H1 (cell line): ENCODE measurements around the gene NABP1. TPM values are rescaled to one million over a fixed set of nuclear protein-coding genes. Genes with fewer than 3 reads are reported as not detected.

Experiments
- CTCF ChIA-PET: fragments of 300-600 bp; sonication (Branson Sonifier 250); formaldehyde crosslinking; loops from one replicate; lab custom pipeline; 2021; ENCODE audit not compliant: partially characterized antibody; lab: Charles Lee
- POLR2A ChIA-PET: fragments of 300-600 bp; sonication (Branson Sonifier 250); formaldehyde crosslinking; loops from one replicate; lab custom pipeline; 2021; ENCODE audit warnings: inconsistent platforms; ENCODE audit not compliant: partially characterized antibody; lab: Charles Lee
- DNase-seq, 2 experiments: peaks; one replicate each; pipeline versions ENCODE4 v3.0.0 to v3.0.0-alpha.2; 2010 to 2022; ENCODE audit warnings: low spot score in 2 of 2, low read depth in 1 of 2, mixed read lengths in 1 of 2
- FAIRE-seq: peaks from 2 replicates; lab custom pipeline; 2011; peaks lifted over from hg19 to GRCh38; lab: Jason Lieb, UNC
- H2AFZ ChIP-seq: 2 replicates; pipeline ENCODE4 v1.8.1; 2012; ENCODE audit warnings: low read length, inconsistent platforms
- H2AK5ac ChIP-seq: 2 replicates; pipeline ENCODE4 v1.6.1; 2013; ENCODE audit warnings: low read depth, low read length
- H2BK120ac ChIP-seq: replicated peaks from 2 replicates; pipeline ENCODE3; 2013; ENCODE audit warnings: low read depth, low read length, inconsistent platforms
- H2BK12ac ChIP-seq: 2 replicates; pipeline ENCODE4 v1.6.1; 2013; ENCODE audit warnings: low read depth, low read length
- H2BK15ac ChIP-seq: 2 replicates; pipeline ENCODE4 v1.6.1; 2013; ENCODE audit warnings: low read length
- H2BK20ac ChIP-seq: 2 replicates; pipeline ENCODE4 v1.6.1; 2013; ENCODE audit warnings: low read length
- H2BK5ac ChIP-seq: 2 replicates; pipeline ENCODE4 v1.6.1; 2013; ENCODE audit warnings: low read depth, low read length
- H3K14ac ChIP-seq: 2 replicates; pipeline ENCODE4 v1.6.1; 2013; ENCODE audit warnings: inconsistent platforms; ENCODE audit not compliant: insufficient read length
- H3K18ac ChIP-seq: 2 replicates; pipeline ENCODE4 v1.6.1; 2013; ENCODE audit warnings: low read length; ENCODE audit errors: extremely low read depth
- H3K23ac ChIP-seq: 2 replicates; pipeline ENCODE4 v1.6.1; 2013; ENCODE audit warnings: inconsistent platforms; ENCODE audit not compliant: insufficient read length
- H3K23me2 ChIP-seq: 2 replicates; pipeline ENCODE4 v1.6.1; 2013; ENCODE audit warnings: low read depth, low read length
- H3K27ac ChIP-seq: 2 replicates; pipeline ENCODE4 v1.6.1; 2011; ENCODE audit warnings: low read depth, low read length, inconsistent platforms
- H3K27me3 ChIP-seq, 4 experiments: replicated peaks in 1 of 4; 1 replicate in 1 of 4; 2 replicates in 3 of 4; pipeline versions ENCODE4 v1.6.1 to v1.8.1; 2011 to 2013; ENCODE audit warnings: low read length in 3 of 4, mild to moderate bottlenecking in 3 of 4, inconsistent platforms in 2 of 4, mixed read lengths in 2 of 4, moderate library complexity in 1 of 4; ENCODE audit not compliant: control insufficient read depth in 3 of 4, insufficient read depth in 3 of 4; ENCODE audit errors: extremely low read depth in 1 of 4
- H3K36me3 ChIP-seq, 4 experiments: 2 replicates each; pipeline versions ENCODE4 v1.6.1 to v1.8.1; 2011 to 2013; ENCODE audit warnings: mild to moderate bottlenecking in 4 of 4, low read length in 3 of 4, moderate library complexity in 2 of 4, control low read depth in 1 of 4, inconsistent platforms in 1 of 4; ENCODE audit not compliant: insufficient read depth in 4 of 4, control insufficient read depth in 2 of 4
- H3K4ac ChIP-seq: replicated peaks from 2 replicates; pipeline ENCODE3; 2013; ENCODE audit warnings: low read length, low read depth, mixed read lengths, inconsistent platforms; ENCODE audit not compliant: insufficient read length
- H3K4me1 ChIP-seq, 4 experiments: replicated peaks in 1 of 4; 1 replicate in 1 of 4; 2 replicates in 3 of 4; pipeline versions ENCODE4 v1.6.1 to v1.8.1; 2011 to 2013; ENCODE audit warnings: low read length in 3 of 4, inconsistent platforms in 2 of 4, mixed read lengths in 1 of 4; ENCODE audit not compliant: insufficient read depth in 4 of 4, control insufficient read depth in 3 of 4
- H3K4me2 ChIP-seq, 2 experiments: 2 replicates each; pipeline versions ENCODE4 v1.6.1 to v1.8.1; 2011 to 2013; ENCODE audit warnings: low read depth in 2 of 2, low read length in 2 of 2, control low read depth in 1 of 2, inconsistent platforms in 1 of 2, mild to moderate bottlenecking in 1 of 2; ENCODE audit not compliant: insufficient read depth in 1 of 2
- H3K4me3 ChIP-seq, 4 experiments: fragments of 200-600, 300-600 bp in 1 of 4; sonication (generic), shearing (Covaris generic), sonication (Bioruptor Twin) in 1 of 4; 2 replicates each; pipeline versions ENCODE4 v1.5.1 to v1.8.1; 2011 to 2016; ENCODE audit warnings: low read length in 4 of 4, low read depth in 3 of 4, control low read depth in 2 of 4, inconsistent platforms in 2 of 4, mild to moderate bottlenecking in 2 of 4, mixed read lengths in 1 of 4, moderate library complexity in 1 of 4; ENCODE audit not compliant: insufficient read depth in 2 of 4; ENCODE audit errors: extremely low read depth in 1 of 4
- H3K56ac ChIP-seq: replicated peaks from 2 replicates; pipeline ENCODE3; 2013; ENCODE audit warnings: low read depth, mild to moderate bottlenecking, mixed read lengths, low read length, inconsistent platforms; ENCODE audit not compliant: insufficient read length
- H3K79me1 ChIP-seq: 2 replicates; pipeline ENCODE4 v1.6.1; 2013; ENCODE audit warnings: low read depth, low read length, control low read depth
- H3K79me2 ChIP-seq, 2 experiments: 2 replicates each; pipeline versions ENCODE4 v1.6.1 to v1.8.1; 2012 to 2013; ENCODE audit warnings: low read length in 2 of 2, mild to moderate bottlenecking in 2 of 2, inconsistent platforms in 1 of 2; ENCODE audit not compliant: insufficient read depth in 2 of 2, control insufficient read depth in 1 of 2
- H3K9ac ChIP-seq, 4 experiments: replicated peaks in 1 of 4; 1 replicate in 1 of 4; 2 replicates in 3 of 4; pipeline versions ENCODE4 v1.6.1 to v1.8.1; 2011 to 2013; ENCODE audit warnings: low read depth in 3 of 4, low read length in 3 of 4, control low read depth in 2 of 4, mild to moderate bottlenecking in 2 of 4, moderate library complexity in 2 of 4, inconsistent platforms in 1 of 4; ENCODE audit errors: extremely low read depth in 1 of 4
- H3K9me3 ChIP-seq, 2 experiments: 2 replicates each; pipeline versions ENCODE4 v1.6.1 to v1.8.1; 2012 to 2013; ENCODE audit warnings: mild to moderate bottlenecking in 2 of 2, moderate library complexity in 2 of 2, control low read depth in 1 of 2, inconsistent platforms in 1 of 2, low read depth in 1 of 2, low read length in 1 of 2, mixed read lengths in 1 of 2; ENCODE audit not compliant: insufficient read depth in 2 of 2
- H4K20me1 ChIP-seq, 2 experiments: replicated peaks in 1 of 2; 2 replicates each; pipeline versions ENCODE3 to v1.8.1; 2011 to 2013; ENCODE audit warnings: inconsistent platforms in 2 of 2, low read length in 2 of 2, mild to moderate bottlenecking in 1 of 2; ENCODE audit not compliant: insufficient read depth in 2 of 2, control insufficient read depth in 1 of 2
- H4K5ac ChIP-seq: 2 replicates; pipeline ENCODE4 v1.6.1; 2013; ENCODE audit warnings: low read length, low read depth, mixed read lengths, inconsistent platforms; ENCODE audit not compliant: insufficient read length
- H4K8ac ChIP-seq: 2 replicates; pipeline ENCODE4 v1.8.0; 2013; ENCODE audit warnings: mild to moderate bottlenecking, moderate library complexity, low read length, inconsistent platforms; ENCODE audit not compliant: insufficient read depth; ENCODE audit errors: extremely low read depth
- H4K91ac ChIP-seq: replicated peaks from 2 replicates; pipeline ENCODE3; 2013; ENCODE audit warnings: low read length, mixed read lengths, inconsistent platforms; ENCODE audit not compliant: insufficient read length
- HDAC6 ChIP-seq: IDR thresholded peaks from one replicate; pipeline ENCODE4 v1.7.1; 2012; ENCODE audit warnings: low read depth, mild to moderate bottlenecking, inconsistent platforms, low read length, moderate library complexity
- MAFK ChIP-seq: IDR thresholded peaks from 2 replicates; pipeline ENCODE4 v1.6.1; 2012; ENCODE audit warnings: low read depth, mild to moderate bottlenecking, improper control_type of control experiment, low read length
- SIRT6 ChIP-seq: IDR thresholded peaks from one replicate; pipeline ENCODE4 v1.7.1; 2012; ENCODE audit warnings: low read length, inconsistent platforms
- WGBS, 2 experiments: shearing (Covaris generic) in 1 of 2; methylation state at CpG; one replicate each; pipeline versions ENCODE4 v1.1.6 to v1.1.7; 2013 to 2015; ENCODE audit warnings: low lambda C conversion rate in 2 of 2, mixed read lengths in 2 of 2, inconsistent platforms in 1 of 2, low coverage in 1 of 2, missing lambda C conversion rate in 1 of 2; ENCODE audit not compliant: insufficient replicate concordance in 2 of 2, insufficient coverage in 1 of 2, insufficient read length in 1 of 2; ENCODE audit errors: extremely low coverage in 1 of 2, missing lambda C conversion rate in 1 of 2; 5-methylcytosine and 5-hydroxymethylcytosine counted together
- polyA plus RNA-seq, 7 experiments: library from polyadenylated mRNA; depleted of rRNA in 3 of 7; stranded (reverse) in 5 of 7; unstranded in 2 of 7; fragments of >200 nt in 5 of 7; fragments of 200-250 nt in 2 of 7; gene quantifications; 1 replicate in 5 of 7; 2 replicates in 1 of 7; 4 replicates in 1 of 7; pipeline versions ENCODE4 v1.2.1 to v1.2.3, GENCODE V29; 2011 to 2013; ENCODE audit warnings: missing spikeins in 2 of 7, mixed read lengths in 2 of 7
- total RNA-seq: library from RNA; stranded (reverse); fragmentation: NEBNext Ultra II Directional; extraction: Animal tissue kit (Norgen Biotek cat#: 25700); gene quantifications from 2 replicates; pipeline ENCODE4 v1.2.1, GENCODE V29; 2021

Gene NABP1
- total and polyA plus RNA-seq, 2 of the 8 experiments (the other 6 are each of a cell fraction or from before 2014, with no cell fraction given): 0.63 to 4.8 TPM

DNA sequence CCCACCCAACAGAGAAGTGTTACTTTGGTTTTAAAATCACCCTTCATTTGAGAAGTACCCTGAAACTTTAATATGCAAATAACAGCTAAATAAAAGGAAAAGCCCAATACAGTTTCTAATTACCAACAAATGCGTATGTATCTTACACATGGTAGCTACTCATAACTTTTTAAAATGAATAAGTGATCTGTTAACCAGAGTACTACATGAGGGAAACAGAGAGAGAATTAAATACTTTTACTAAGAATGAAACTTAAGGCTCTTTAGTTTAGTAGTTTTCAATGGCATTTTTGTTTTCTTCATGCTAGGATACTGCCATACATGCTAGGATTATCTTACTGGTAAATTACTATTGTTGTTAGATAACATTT lies 39.1 kb upstream of the NABP1 start:
- H2AK5ac ChIP-seq: no peak overlapping the region
- H3K23ac ChIP-seq: no peak overlapping the region
- H3K9me3 ChIP-seq: no peaks in the 10 kb centered on the region
- H2BK15ac ChIP-seq: no peak overlapping the region
- TF ChIP-seq SIRT6 (no peak), HDAC6 (no peak), MAFK (no peak)
- no peak overlapping the region for H3K9ac ChIP-seq
- no peak overlapping the region for H3K14ac ChIP-seq
- DNase-seq (no peak), FAIRE-seq (no peak)
- H3K4me3 ChIP-seq: no peak overlapping the region
- H4K8ac ChIP-seq: no peak overlapping the region
- H3K27ac ChIP-seq: no peak overlapping the region
- H3K4me2 ChIP-seq: no peak overlapping the region
- no peak overlapping the region for H2AFZ ChIP-seq
- H4K20me1 ChIP-seq: no peaks in the 10 kb centered on the region
- H3K27me3 ChIP-seq: no peaks in the 10 kb centered on the region
- no peaks in the 10 kb centered on the region for H3K23me2 ChIP-seq
- H3K79me2 ChIP-seq: no peaks in the 10 kb centered on the region
- no peaks in the 10 kb centered on the region for H3K36me3 ChIP-seq
- no peak overlapping the region for H3K18ac ChIP-seq
- H2BK12ac ChIP-seq: no peak overlapping the region
- H3K4ac ChIP-seq: no peak overlapping the region
- no peak overlapping the region for H2BK120ac ChIP-seq
- no peak overlapping the region for H4K5ac ChIP-seq
- ChIA-PET CTCF (interaction anchor here (0.8 to 1.6 kb wide), 4 partner anchors 19 to 53 kb away, joined by 3 read pairs; no protein-coding TSS in a partner anchor), POLR2A (interaction anchor here (0.6 kb wide), 1 partner anchor 12 kb away, joined by 3 read pairs; no protein-coding TSS in a partner anchor)
- H3K79me1 ChIP-seq: no peaks in the 10 kb centered on the region
- H2BK5ac ChIP-seq: no peak overlapping the region
- no peak overlapping the region for H3K56ac ChIP-seq
- WGBS, 2 experiments: 89% methylated on average over 1 of the region's 1 CpG; no CpG with 5 or more reads in 1 of the 2 experiments
- H2BK20ac ChIP-seq: no peak overlapping the region
- H4K91ac ChIP-seq: no peak overlapping the region
- H3K4me1 ChIP-seq: peaks cover 0 to 9% (median 4%) of the 10 kb centered on the region in 4 experiments; a peak in 2 of 7 replicates
